ENCODE results near the gene MKRN1. TPM values are rescaled to one million over a fixed set of nuclear protein-coding genes. Genes with fewer than 3 reads are reported as not detected.
"Not testable (repeated sequence)": the region's sequence is repeated elsewhere in the genome, so short reads cannot be mapped to it uniquely, and the experiment has no call there.

The MKRN1 gene
- total RNA-seq, 1 donor from 2014 or later, result 95.7 TPM

DNA sequence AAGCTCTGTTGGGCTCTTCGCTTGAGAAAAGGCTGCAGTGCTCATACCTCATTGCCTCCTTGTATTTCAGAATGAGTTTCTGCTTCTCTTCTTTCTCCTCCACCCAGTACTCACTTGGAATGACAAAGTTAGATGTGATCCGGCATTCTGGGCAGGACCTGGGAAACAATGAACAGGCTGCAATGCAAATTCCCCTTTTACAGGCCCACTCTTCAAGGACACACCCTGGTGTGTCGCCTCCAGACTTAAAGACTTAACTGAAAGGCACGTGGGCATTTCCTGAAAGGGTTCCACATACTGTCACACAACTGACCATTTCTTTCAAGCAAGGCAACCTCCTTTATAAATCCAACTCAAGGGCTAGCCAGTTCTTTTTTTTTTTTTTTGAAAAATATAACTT lies 23.6 kb downstream of the MKRN1 start:
- H3K9ac ChIP-seq (ENCODE audit: low read length), result no peak overlapping the region
- FAIRE-seq (no peak), DNase-seq (ENCODE audit: low read depth) (no peak)
- Mint-ChIP-seq H3K27ac (ENCODE audit: unreplicated experiment) (no peak overlapping the region), H3K4me3 (ENCODE audit: unreplicated experiment) (no peak overlapping the region), H3K4me1 (ENCODE audit: low read depth, unreplicated experiment) (peaks cover 6% of the 10 kb centered on the region), H3K27me3 (ENCODE audit: low read depth, unreplicated experiment) (no peaks in the 10 kb centered on the region), H3K36me3 (ENCODE audit: low read depth, unreplicated experiment) (peaks cover 25% of the 10 kb centered on the region), H3K9me3 (ENCODE audit: unreplicated experiment) (no peaks in the 10 kb centered on the region)
- H3K4me2 ChIP-seq (ENCODE audit: low read length), result no peak overlapping the region
- peaks cover 19% of the 10 kb centered on the region for H4K20me1 ChIP-seq (ENCODE audit: insufficient read depth, low read length)
- H3K4me3 ChIP-seq (ENCODE audit: insufficient read depth, low read depth, low read length), result no peak overlapping the region
- H3K27ac ChIP-seq (ENCODE audit: low read depth, low read length), result no peak overlapping the region
- no peaks in the 10 kb centered on the region for H3K79me2 ChIP-seq (ENCODE audit: insufficient read depth, low read length)
- H2AFZ ChIP-seq (ENCODE audit: low read depth, low read length), result no peak overlapping the region
- TF ChIP-seq EZH2 (IDR thresholded peaks at IDR 0.05; ENCODE audit: insufficient read depth, low read length), result no peak
- TF ChIP-seq, protein P1, sequence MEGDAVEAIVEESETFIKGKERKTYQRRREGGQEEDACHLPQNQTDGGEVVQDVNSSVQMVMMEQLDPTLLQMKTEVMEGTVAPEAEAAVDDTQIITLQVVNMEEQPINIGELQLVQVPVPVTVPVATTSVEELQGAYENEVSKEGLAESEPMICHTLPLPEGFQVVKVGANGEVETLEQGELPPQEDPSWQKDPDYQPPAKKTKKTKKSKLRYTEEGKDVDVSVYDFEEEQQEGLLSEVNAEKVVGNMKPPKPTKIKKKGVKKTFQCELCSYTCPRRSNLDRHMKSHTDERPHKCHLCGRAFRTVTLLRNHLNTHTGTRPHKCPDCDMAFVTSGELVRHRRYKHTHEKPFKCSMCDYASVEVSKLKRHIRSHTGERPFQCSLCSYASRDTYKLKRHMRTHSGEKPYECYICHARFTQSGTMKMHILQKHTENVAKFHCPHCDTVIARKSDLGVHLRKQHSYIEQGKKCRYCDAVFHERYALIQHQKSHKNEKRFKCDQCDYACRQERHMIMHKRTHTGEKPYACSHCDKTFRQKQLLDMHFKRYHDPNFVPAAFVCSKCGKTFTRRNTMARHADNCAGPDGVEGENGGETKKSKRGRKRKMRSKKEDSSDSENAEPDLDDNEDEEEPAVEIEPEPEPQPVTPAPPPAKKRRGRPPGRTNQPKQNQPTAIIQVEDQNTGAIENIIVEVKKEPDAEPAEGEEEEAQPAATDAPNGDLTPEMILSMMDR (IDR thresholded peaks at IDR 0.05; ENCODE audit: insufficient read depth, low read depth, low read length), result no peak
- no peaks in the 10 kb centered on the region for H3K4me1 ChIP-seq (ENCODE audit: insufficient read depth, low read length)
- no peaks in the 10 kb centered on the region for H3K9me3 ChIP-seq (ENCODE audit: insufficient read depth, low read depth, low read length)
- H3K36me3 ChIP-seq (ENCODE audit: insufficient read depth, low read length), result peaks cover 31% of the 10 kb centered on the region
- no peaks in the 10 kb centered on the region for H3K27me3 ChIP-seq (ENCODE audit: insufficient read depth, low read length)

DNA sequence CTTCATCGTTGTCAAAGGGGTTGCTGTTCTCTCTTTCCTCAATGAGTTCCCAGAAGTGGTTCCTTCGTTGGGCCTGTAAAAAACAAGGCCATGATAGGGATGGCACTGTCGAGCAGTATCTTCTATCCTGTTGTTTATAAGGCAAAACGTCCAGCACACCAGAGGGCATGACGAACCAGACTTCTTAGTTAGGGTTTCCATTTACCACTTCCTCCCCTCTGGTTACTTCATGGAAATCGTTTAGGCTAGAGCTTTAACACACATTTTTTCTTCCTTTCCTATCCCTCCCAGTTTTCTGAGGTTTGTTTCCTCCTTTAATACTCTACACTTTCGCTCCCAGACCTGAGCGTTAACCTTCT lies 24.7 kb downstream of the MKRN1 start:
- no peak overlapping the region for H2AFZ ChIP-seq (ENCODE audit: low read depth, low read length)
- H3K4me3 ChIP-seq (ENCODE audit: insufficient read depth, low read depth, low read length), result no peak overlapping the region
- no peaks in the 10 kb centered on the region for H3K4me1 ChIP-seq (ENCODE audit: insufficient read depth, low read length)
- Mint-ChIP-seq H3K36me3 (ENCODE audit: low read depth, unreplicated experiment) (peaks cover 27% of the 10 kb centered on the region), H3K4me1 (ENCODE audit: low read depth, unreplicated experiment) (peaks cover 6% of the 10 kb centered on the region), H3K27me3 (ENCODE audit: low read depth, unreplicated experiment) (no peaks in the 10 kb centered on the region), H3K27ac (ENCODE audit: unreplicated experiment) (no peak overlapping the region), H3K4me3 (ENCODE audit: unreplicated experiment) (no peak overlapping the region), H3K9me3 (ENCODE audit: unreplicated experiment) (no peaks in the 10 kb centered on the region)
- no peak overlapping the region for H3K27ac ChIP-seq (ENCODE audit: low read depth, low read length)
- H3K9ac ChIP-seq (ENCODE audit: low read length), result no peak overlapping the region
- TF ChIP-seq EZH2 (IDR thresholded peaks at IDR 0.05; ENCODE audit: insufficient read depth, low read length), result no peak
- TF ChIP-seq, protein P1 (IDR thresholded peaks at IDR 0.05; ENCODE audit: insufficient read depth, low read depth, low read length), result no peak
- FAIRE-seq, result no peak
- no peaks in the 10 kb centered on the region for H3K27me3 ChIP-seq (ENCODE audit: insufficient read depth, low read length)
- H3K9me3 ChIP-seq (ENCODE audit: insufficient read depth, low read depth, low read length), result no peaks in the 10 kb centered on the region
- no peak overlapping the region for H3K4me2 ChIP-seq (ENCODE audit: low read length)
- peaks cover 15% of the 10 kb centered on the region for H4K20me1 ChIP-seq (ENCODE audit: insufficient read depth, low read length)
- H3K79me2 ChIP-seq (ENCODE audit: insufficient read depth, low read length), result no peaks in the 10 kb centered on the region
- H3K36me3 ChIP-seq (ENCODE audit: insufficient read depth, low read length), result peaks cover 31% of the 10 kb centered on the region
- DNase-seq (ENCODE audit: low read depth), result no peak

DNA sequence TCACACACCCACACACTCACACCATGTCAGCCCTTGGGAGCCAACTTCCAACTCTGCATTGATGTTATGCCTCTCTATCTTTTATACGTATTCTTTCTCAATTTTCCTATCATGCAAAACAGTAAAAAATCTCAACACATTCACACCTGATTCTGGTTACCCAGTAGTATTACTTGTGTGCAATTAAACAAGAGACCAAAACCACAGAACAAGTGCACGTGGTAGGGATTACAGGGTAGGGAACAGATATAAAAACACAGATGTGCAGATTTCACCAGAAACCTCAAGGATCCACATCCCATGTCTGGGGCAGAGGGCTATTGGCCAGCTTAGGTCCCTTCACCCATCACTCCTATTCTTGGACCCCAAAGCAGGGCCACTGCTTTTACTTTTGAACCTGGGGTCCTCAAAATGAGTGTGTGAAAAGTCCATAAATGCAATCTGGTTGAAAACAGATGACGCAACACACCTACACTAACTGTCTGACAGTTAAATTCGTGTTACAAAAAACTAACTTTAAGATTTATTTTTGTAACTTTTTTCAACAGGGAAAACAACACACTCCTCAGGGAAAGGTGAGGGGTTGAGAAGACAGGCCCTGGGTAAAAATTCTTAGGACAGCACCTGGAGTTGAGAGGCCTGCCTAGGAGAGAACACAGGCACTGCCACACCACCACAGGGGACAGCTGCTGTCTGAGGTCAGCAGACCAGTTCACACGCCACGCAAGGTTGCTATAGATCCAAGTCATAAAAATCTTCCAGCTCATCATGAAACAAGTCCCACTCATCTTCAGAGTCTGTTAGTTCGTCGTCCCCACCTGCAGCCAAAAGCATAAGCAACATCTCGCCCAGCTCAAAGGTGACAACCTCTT lies 25.3 kb downstream of the MKRN1 start:
- H3K27ac ChIP-seq (ENCODE audit: low read depth, low read length); DNase-seq (ENCODE audit: low read depth); FAIRE-seq; H3K4me3 Mint-ChIP-seq (ENCODE audit: unreplicated experiment); H3K27ac Mint-ChIP-seq (ENCODE audit: unreplicated experiment); H3K9me3 ChIP-seq (ENCODE audit: insufficient read depth, low read depth, low read length); H3K27me3 ChIP-seq (ENCODE audit: insufficient read depth, low read length); H3K4me1 Mint-ChIP-seq (ENCODE audit: low read depth, unreplicated experiment); H2AFZ ChIP-seq (ENCODE audit: low read depth, low read length); H3K79me2 ChIP-seq (ENCODE audit: insufficient read depth, low read length); H3K4me3 ChIP-seq (ENCODE audit: insufficient read depth, low read depth, low read length); H3K4me2 ChIP-seq (ENCODE audit: low read length); H3K9me3 Mint-ChIP-seq (ENCODE audit: unreplicated experiment); H3K27me3 Mint-ChIP-seq (ENCODE audit: low read depth, unreplicated experiment); H3K9ac ChIP-seq (ENCODE audit: low read length); H3K4me1 ChIP-seq (ENCODE audit: insufficient read depth, low read length): not testable (repeated sequence)
- peaks cover 15% of the 10 kb centered on the region for H4K20me1 ChIP-seq (ENCODE audit: insufficient read depth, low read length)
- peaks cover 31% of the 10 kb centered on the region for H3K36me3 ChIP-seq (ENCODE audit: insufficient read depth, low read length)
- H3K36me3 Mint-ChIP-seq (ENCODE audit: low read depth, unreplicated experiment), result peaks cover 21% of the 10 kb centered on the region

Measured in astrocyte (in vitro differentiated cells and primary cell).